A549 (cell line): ENCODE results near the gene CATSPERB. TPM values are rescaled to one million over a fixed set of nuclear protein-coding genes. Genes with fewer than 3 reads are reported as not detected.

Experiments used
- ATAC-seq, 2 experiments: fragments of 200-7000 bp in 1 of 2; fragments of >200 bp in 1 of 2; cut with Nextera tagmentation in 1 of 2; cut with Tn5 transposase in 1 of 2; 3 replicates each; pipeline versions ENCODE4 v1.8.0 to v1.9.1; 2018 to 2020; ENCODE audit warnings: mild to moderate bottlenecking in 1 of 2, moderate library complexity in 1 of 2
- CTCF ChIA-PET: fragments of 300-600 bp; sonication (Branson Sonifier 250); formaldehyde crosslinking; extraction: SDS; loops from one replicate; lab custom pipeline; 2021; ENCODE audit warnings: antibody characterized with exemption, inconsistent platforms; lab: Yijun Ruan, JAX
- POLR2A ChIA-PET: fragments of 350-600 bp; formaldehyde crosslinking; extraction: SDS; loops from one replicate; lab custom pipeline; 2021; ENCODE audit warnings: antibody characterized with exemption, inconsistent platforms; lab: Yijun Ruan, JAX
- DNase-seq, 2 experiments: peaks; one replicate each; pipeline versions ENCODE4 v3.0.0 to v3.0.0-alpha.2; 2011 to 2016; ENCODE audit warnings: low read depth in 1 of 2, low spot score in 1 of 2
- FAIRE-seq: peaks from 2 replicates; lab custom pipeline; 2011; peaks lifted over from hg19 to GRCh38; lab: Jason Lieb, UNC
- H3K27ac ChIP-seq, 2 experiments: fragments of >200 bp; sonication (Bioruptor Twin); formaldehyde crosslinking; 3 replicates each; pipeline ENCODE4 v1.5.1; 2016 to 2017
- H3K4me1 ChIP-seq: fragments of >200 bp; sonication (Bioruptor Twin); formaldehyde crosslinking; 3 replicates; pipeline ENCODE4 v1.6.1; 2016
- H3K4me2 ChIP-seq: fragments of >200 bp; sonication (Bioruptor Twin); formaldehyde crosslinking; 3 replicates; pipeline ENCODE4 v1.6.1; 2016
- H3K4me3 ChIP-seq: fragments of >200 bp; sonication (Bioruptor Twin); formaldehyde crosslinking; 3 replicates; pipeline ENCODE4 v1.5.1; 2016
- H3K9me3 ChIP-seq: fragments of >200 bp; sonication (Bioruptor Twin); formaldehyde crosslinking; 3 replicates; pipeline ENCODE4 v1.6.1; 2016
- BHLHE40 ChIP-seq: IDR thresholded peaks from 2 replicates; pipeline ENCODE4 v1.6.1; 2012; ENCODE audit warnings: low read depth, low read length, inconsistent platforms
- CBX8 ChIP-seq: fragments of 200-600 bp; sonication (generic); IDR thresholded peaks from 2 replicates; pipeline ENCODE4 v1.6.1; 2016
- CEBPB ChIP-seq, 2 experiments: fragments of >200 bp in 1 of 2; sonication (Bioruptor Twin) in 1 of 2; formaldehyde crosslinking in 1 of 2; IDR thresholded peaks; 2 replicates each; pipeline ENCODE4 v1.6.1; 2012 to 2016
- CHD2 ChIP-seq: fragments of 150-350 bp; IDR thresholded peaks from 2 replicates; pipeline ENCODE4 v1.6.1; 2014; ENCODE audit warnings: low read length; ENCODE audit not compliant: partially characterized antibody
- CHD4 ChIP-seq: fragments of 200-600 bp; sonication (generic); IDR thresholded peaks from 2 replicates; pipeline ENCODE4 v1.6.1; 2016; ENCODE audit warnings: antibody characterized with exemption, mild to moderate bottlenecking, borderline replicate concordance
- FOSB ChIP-seq: fragments of 250-450 bp; sonication (Bioruptor Pico); IDR thresholded peaks from 2 replicates; pipeline ENCODE4 v1.5.0; 2020; ENCODE audit warnings: mild to moderate bottlenecking, moderate library complexity
- FOSL2 ChIP-seq, 2 experiments: fragments of 450-650 bp in 1 of 2; fragments of >200 bp in 1 of 2; sonication (Bioruptor Twin) in 1 of 2; formaldehyde crosslinking; IDR thresholded peaks; 2 replicates each; pipeline versions ENCODE4 v1.5.0 to v1.6.1; 2016 to 2020; ENCODE audit warnings: mild to moderate bottlenecking in 1 of 2, moderate library complexity in 1 of 2
- FOXS1 ChIP-seq: fragments of 250-450 bp; sonication (Bioruptor Pico); IDR thresholded peaks from 2 replicates; pipeline ENCODE4 v1.5.0; 2020; ENCODE audit warnings: mild to moderate bottlenecking, moderate library complexity
- HDAC2 ChIP-seq: fragments of 200-600 bp; sonication (generic); IDR thresholded peaks from 2 replicates; pipeline ENCODE4 v1.6.1; 2016
- HEYL ChIP-seq: fragments of 250-450 bp; sonication (Bioruptor Pico); IDR thresholded peaks from 2 replicates; pipeline ENCODE4 v1.8.0; 2021; ENCODE audit warnings: mild to moderate bottlenecking, moderate library complexity
- HOXB13 ChIP-seq: fragments of 250-450 bp; sonication (Bioruptor Pico); IDR thresholded peaks from 2 replicates; pipeline ENCODE4 v1.5.0; 2020; ENCODE audit warnings: low read depth, mild to moderate bottlenecking, moderate library complexity
- HOXB5 ChIP-seq: fragments of 250-450 bp; sonication (Bioruptor Pico); IDR thresholded peaks from 2 replicates; pipeline ENCODE4 v1.5.0; 2020; ENCODE audit warnings: mild to moderate bottlenecking, moderate library complexity
- JUNB ChIP-seq: fragments of >200 bp; sonication (Bioruptor Twin); formaldehyde crosslinking; IDR thresholded peaks from 2 replicates; pipeline ENCODE4 v1.6.1; 2016
- KDM5A ChIP-seq: fragments of 200-600 bp; sonication (generic); IDR thresholded peaks from 2 replicates; pipeline ENCODE4 v1.6.1; 2016; ENCODE audit warnings: antibody characterized with exemption, mild to moderate bottlenecking
- NPAS2 ChIP-seq: fragments of 250-450 bp; sonication (Bioruptor Pico); IDR thresholded peaks from 2 replicates; pipeline ENCODE4 v1.8.0; 2022; ENCODE audit warnings: mild to moderate bottlenecking, moderate library complexity, borderline replicate concordance
- POLR2A ChIP-seq: IDR thresholded peaks from 2 replicates; pipeline ENCODE4 v1.6.1; 2012; ENCODE audit warnings: mild to moderate bottlenecking, low read length
- RCOR1 ChIP-seq: fragments of 150-350 bp; IDR thresholded peaks from 2 replicates; pipeline ENCODE4 v1.6.1; 2014; ENCODE audit warnings: antibody characterized with exemption, low read length, low read depth
- SMC3 ChIP-seq: fragments of >200 bp; sonication (Bioruptor Twin); formaldehyde crosslinking; IDR thresholded peaks from 3 replicates; pipeline ENCODE4 v1.6.1; 2018; ENCODE audit warnings: inconsistent platforms
- TP53 ChIP-seq: fragments of 250-450 bp; sonication (Bioruptor Pico); IDR thresholded peaks from 2 replicates; pipeline ENCODE4 v1.5.0; 2021; ENCODE audit warnings: mild to moderate bottlenecking, moderate library complexity
- ZC3H11A ChIP-seq: fragments of 450-650 bp; IDR thresholded peaks from 2 replicates; pipeline ENCODE4 v1.6.1; 2014; ENCODE audit warnings: antibody characterized with exemption, mild to moderate bottlenecking
- ZNF302 ChIP-seq: fragments of 250-450 bp; sonication (Bioruptor Pico); IDR thresholded peaks from 2 replicates; pipeline ENCODE4 v1.9.0; 2021; ENCODE audit warnings: inconsistent platforms, mild to moderate bottlenecking, moderate library complexity
- ZSCAN20 ChIP-seq: fragments of 250-450 bp; sonication (Bioruptor Pico); IDR thresholded peaks from 2 replicates; pipeline ENCODE4 v1.8.0; 2022; ENCODE audit warnings: mild to moderate bottlenecking, moderate library complexity
- WGBS: methylation state at CpG from one replicate; pipeline ENCODE4 v1.1.6; 2017; ENCODE audit errors: missing lambda C conversion rate; 5-methylcytosine and 5-hydroxymethylcytosine counted together
- polyA plus RNA-seq, 4 experiments: library from polyadenylated mRNA; depleted of rRNA in 3 of 4; stranded (reverse); fragments of >200 nt; fragmentation: RNase III in 1 of 4; extraction: RNeasy Plus Mini Kit Qiagen cat#74134 plus additional on column Dnase treatment in 1 of 4; gene quantifications; 2 replicates in 3 of 4; 3 replicates in 1 of 4; pipeline ENCODE4 v1.2.3, GENCODE V29; 2011 to 2017
- TF ChIP-seq, protein P1 (sequence below): fragments of >200 bp; sonication (Bioruptor Twin); formaldehyde crosslinking; IDR thresholded peaks from 3 replicates; pipeline ENCODE4 v1.5.1; 2016
- TF ChIP-seq, protein P2 (sequence below): fragments of >200 bp; sonication (Bioruptor Twin); formaldehyde crosslinking; IDR thresholded peaks from 2 replicates; pipeline ENCODE4 v1.6.1; 2016
- TF ChIP-seq, protein P3 (sequence below): fragments of 200-600 bp; sonication (generic); IDR thresholded peaks from 2 replicates; pipeline ENCODE4 v1.6.1; 2016; ENCODE audit warnings: antibody characterized with exemption, mild to moderate bottlenecking, moderate library complexity
- TF ChIP-seq, protein P4 (sequence below): fragments of 250-450 bp; sonication (Bioruptor Pico); IDR thresholded peaks from 2 replicates; pipeline ENCODE4 v1.5.0; 2021; ENCODE audit warnings: mild to moderate bottlenecking, moderate library complexity, borderline replicate concordance
- TF ChIP-seq, protein P5 (sequence below): fragments of >200 bp; sonication (Bioruptor Twin); formaldehyde crosslinking; IDR thresholded peaks from 3 replicates; pipeline ENCODE4 v1.6.1; 2016
- TF ChIP-seq, protein P6 (sequence below): IDR thresholded peaks from 2 replicates; pipeline ENCODE4 v1.6.1; 2012

CATSPERB gene
- polyA plus RNA-seq, 2 of the 4 experiments (the other 2 are of a cell fraction), result 0.05 TPM; not detected in 1

DNA sequence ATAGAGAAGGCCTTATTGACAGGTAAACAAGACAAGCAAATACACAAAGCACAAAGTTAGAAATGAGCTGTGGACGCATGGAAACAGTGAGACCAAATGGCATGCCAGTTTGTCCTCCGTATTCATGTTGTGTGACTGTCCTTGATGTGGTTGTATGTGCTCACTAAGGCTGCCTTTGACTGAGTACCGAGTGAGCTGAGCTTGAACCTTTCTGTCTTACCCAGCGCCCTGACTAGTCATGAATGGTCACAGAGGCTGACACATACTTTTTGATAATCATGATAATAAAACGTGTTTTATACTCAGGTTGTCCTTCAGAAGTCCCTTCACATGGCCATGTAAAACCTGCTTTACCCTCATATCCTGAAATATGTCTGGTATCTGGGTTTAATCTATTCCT, 553 bp upstream of the CATSPERB start:
- WGBS, result 52% methylated on average over 5 of the region's 5 CpGs
- ChIA-PET CTCF (interaction anchor here (1.1 kb wide), 1 partner anchor 67 kb away, joined by 3 read pairs; no protein-coding TSS in a partner anchor), POLR2A (no interaction called here)
- H3K9me3 ChIP-seq, result no peaks in the 10 kb centered on the region
- TF ChIP-seq FOSL2 (IDR thresholded peaks at IDR 0.05) (no peak), FOSL2 (CRISPR knock-in tag; IDR thresholded peaks at IDR 0.05) (no peak), CBX8 (no peak), ZC3H11A (no peak), CEBPB (IDR thresholded peaks at IDR 0.05) (no peak), HDAC2 (no peak), JUNB (no peak), ZSCAN20 (no peak), NPAS2 (CRISPR knock-in tag) (no peak), ZNF302 (no peak), BHLHE40 (no peak), HOXB5 (CRISPR knock-in tag) (no peak), POLR2A (no peak), FOSB (CRISPR knock-in tag) (no peak), RCOR1 (no peak), CHD2 (no peak), HEYL (CRISPR knock-in tag) (no peak), FOXS1 (CRISPR knock-in tag) (no peak)
- TF ChIP-seq, protein P1, sequence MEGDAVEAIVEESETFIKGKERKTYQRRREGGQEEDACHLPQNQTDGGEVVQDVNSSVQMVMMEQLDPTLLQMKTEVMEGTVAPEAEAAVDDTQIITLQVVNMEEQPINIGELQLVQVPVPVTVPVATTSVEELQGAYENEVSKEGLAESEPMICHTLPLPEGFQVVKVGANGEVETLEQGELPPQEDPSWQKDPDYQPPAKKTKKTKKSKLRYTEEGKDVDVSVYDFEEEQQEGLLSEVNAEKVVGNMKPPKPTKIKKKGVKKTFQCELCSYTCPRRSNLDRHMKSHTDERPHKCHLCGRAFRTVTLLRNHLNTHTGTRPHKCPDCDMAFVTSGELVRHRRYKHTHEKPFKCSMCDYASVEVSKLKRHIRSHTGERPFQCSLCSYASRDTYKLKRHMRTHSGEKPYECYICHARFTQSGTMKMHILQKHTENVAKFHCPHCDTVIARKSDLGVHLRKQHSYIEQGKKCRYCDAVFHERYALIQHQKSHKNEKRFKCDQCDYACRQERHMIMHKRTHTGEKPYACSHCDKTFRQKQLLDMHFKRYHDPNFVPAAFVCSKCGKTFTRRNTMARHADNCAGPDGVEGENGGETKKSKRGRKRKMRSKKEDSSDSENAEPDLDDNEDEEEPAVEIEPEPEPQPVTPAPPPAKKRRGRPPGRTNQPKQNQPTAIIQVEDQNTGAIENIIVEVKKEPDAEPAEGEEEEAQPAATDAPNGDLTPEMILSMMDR, result no peak
- TF ChIP-seq, protein P2, sequence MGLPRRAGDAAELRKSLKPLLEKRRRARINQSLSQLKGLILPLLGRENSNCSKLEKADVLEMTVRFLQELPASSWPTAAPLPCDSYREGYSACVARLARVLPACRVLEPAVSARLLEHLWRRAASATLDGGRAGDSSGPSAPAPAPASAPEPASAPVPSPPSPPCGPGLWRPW, result no peak
- TF ChIP-seq, protein P3, sequence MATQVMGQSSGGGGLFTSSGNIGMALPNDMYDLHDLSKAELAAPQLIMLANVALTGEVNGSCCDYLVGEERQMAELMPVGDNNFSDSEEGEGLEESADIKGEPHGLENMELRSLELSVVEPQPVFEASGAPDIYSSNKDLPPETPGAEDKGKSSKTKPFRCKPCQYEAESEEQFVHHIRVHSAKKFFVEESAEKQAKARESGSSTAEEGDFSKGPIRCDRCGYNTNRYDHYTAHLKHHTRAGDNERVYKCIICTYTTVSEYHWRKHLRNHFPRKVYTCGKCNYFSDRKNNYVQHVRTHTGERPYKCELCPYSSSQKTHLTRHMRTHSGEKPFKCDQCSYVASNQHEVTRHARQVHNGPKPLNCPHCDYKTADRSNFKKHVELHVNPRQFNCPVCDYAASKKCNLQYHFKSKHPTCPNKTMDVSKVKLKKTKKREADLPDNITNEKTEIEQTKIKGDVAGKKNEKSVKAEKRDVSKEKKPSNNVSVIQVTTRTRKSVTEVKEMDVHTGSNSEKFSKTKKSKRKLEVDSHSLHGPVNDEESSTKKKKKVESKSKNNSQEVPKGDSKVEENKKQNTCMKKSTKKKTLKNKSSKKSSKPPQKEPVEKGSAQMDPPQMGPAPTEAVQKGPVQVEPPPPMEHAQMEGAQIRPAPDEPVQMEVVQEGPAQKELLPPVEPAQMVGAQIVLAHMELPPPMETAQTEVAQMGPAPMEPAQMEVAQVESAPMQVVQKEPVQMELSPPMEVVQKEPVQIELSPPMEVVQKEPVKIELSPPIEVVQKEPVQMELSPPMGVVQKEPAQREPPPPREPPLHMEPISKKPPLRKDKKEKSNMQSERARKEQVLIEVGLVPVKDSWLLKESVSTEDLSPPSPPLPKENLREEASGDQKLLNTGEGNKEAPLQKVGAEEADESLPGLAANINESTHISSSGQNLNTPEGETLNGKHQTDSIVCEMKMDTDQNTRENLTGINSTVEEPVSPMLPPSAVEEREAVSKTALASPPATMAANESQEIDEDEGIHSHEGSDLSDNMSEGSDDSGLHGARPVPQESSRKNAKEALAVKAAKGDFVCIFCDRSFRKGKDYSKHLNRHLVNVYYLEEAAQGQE, result no peak
- TF ChIP-seq, all 56 proteins: peak for 0
- Histone ChIP-seq H3K4me3 (no peak overlapping the region), H3K4me2 (no peak overlapping the region), H3K27ac (no peak overlapping the region), H3K4me1 (no peaks in the 10 kb centered on the region)
- FAIRE-seq (no peak), ATAC-seq (no peak), DNase-seq (no peak)

DNA sequence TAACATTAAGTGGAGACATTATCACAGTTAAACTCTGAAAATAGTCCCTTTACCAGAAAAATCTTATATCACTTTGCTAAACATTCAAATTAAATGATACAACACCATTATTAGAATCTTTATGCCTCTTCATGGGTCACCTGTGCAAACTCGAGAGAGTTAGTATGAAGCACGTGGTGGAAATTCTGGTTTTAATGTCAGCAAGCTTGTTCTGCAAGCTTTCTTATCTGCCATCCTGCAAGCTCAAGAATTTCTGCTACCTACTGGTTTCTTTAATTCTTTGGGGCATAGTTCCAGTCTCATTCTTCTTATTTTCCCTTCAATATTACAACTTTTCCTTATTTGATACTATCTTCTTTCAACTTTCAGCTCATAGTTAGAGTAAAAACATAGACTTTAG, 868 bp downstream of the CATSPERB start:
- no peak for TF ChIP-seq HOXB13 (CRISPR knock-in tag)
- no peak for TF ChIP-seq KDM5A
- no peak for TF ChIP-seq FOSL2 (IDR thresholded peaks at IDR 0.05)
- no peak for TF ChIP-seq FOSL2 (CRISPR knock-in tag; IDR thresholded peaks at IDR 0.05)
- no peak for TF ChIP-seq SMC3
- no peak for TF ChIP-seq CHD4
- TF ChIP-seq, protein P4, sequence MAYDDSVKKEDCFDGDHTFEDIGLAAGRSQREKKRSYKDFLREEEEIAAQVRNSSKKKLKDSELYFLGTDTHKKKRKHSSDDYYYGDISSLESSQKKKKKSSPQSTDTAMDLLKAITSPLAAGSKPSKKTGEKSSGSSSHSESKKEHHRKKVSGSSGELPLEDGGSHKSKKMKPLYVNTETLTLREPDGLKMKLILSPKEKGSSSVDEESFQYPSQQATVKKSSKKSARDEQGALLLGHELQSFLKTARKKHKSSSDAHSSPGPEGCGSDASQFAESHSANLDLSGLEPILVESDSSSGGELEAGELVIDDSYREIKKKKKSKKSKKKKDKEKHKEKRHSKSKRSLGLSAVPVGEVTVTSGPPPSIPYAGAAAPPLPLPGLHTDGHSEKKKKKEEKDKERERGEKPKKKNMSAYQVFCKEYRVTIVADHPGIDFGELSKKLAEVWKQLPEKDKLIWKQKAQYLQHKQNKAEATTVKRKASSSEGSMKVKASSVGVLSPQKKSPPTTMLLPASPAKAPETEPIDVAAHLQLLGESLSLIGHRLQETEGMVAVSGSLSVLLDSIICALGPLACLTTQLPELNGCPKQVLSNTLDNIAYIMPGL (CRISPR knock-in tag), result no peak
- TF ChIP-seq, protein P5, sequence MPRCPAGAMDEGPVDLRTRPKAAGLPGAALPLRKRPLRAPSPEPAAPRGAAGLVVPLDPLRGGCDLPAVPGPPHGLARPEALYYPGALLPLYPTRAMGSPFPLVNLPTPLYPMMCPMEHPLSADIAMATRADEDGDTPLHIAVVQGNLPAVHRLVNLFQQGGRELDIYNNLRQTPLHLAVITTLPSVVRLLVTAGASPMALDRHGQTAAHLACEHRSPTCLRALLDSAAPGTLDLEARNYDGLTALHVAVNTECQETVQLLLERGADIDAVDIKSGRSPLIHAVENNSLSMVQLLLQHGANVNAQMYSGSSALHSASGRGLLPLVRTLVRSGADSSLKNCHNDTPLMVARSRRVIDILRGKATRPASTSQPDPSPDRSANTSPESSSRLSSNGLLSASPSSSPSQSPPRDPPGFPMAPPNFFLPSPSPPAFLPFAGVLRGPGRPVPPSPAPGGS, result no peak
- no peak for TF ChIP-seq HDAC2
- TF ChIP-seq, protein P6, sequence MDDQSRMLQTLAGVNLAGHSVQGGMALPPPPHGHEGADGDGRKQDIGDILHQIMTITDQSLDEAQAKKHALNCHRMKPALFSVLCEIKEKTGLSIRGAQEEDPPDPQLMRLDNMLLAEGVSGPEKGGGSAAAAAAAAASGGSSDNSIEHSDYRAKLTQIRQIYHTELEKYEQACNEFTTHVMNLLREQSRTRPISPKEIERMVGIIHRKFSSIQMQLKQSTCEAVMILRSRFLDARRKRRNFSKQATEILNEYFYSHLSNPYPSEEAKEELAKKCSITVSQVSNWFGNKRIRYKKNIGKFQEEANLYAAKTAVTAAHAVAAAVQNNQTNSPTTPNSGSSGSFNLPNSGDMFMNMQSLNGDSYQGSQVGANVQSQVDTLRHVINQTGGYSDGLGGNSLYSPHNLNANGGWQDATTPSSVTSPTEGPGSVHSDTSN, result no peak
- TF ChIP-seq TP53 (CRISPR knock-in tag), result no peak
- POLR2A ChIA-PET, result no interaction called here
- CTCF ChIA-PET, result interaction anchor here (1.1 kb wide), 1 partner anchor 119 kb away, joined by 3 read pairs; no protein-coding TSS in a partner anchor
- 35% methylated on average over 2 of the region's 2 CpGs for WGBS
- FAIRE-seq (no peak), ATAC-seq (no peak), DNase-seq (no peak)
- Histone ChIP-seq H3K4me2 (no peak overlapping the region), H3K9me3 (no peaks in the 10 kb centered on the region), H3K4me3 (no peak overlapping the region), H3K4me1 (no peaks in the 10 kb centered on the region), H3K27ac (no peak overlapping the region)
